HepG2 (cell line): Measurements from ENCODE around the gene GABBR2. TPM values are rescaled to one million over a fixed set of nuclear protein-coding genes. Genes with fewer than 3 reads are reported as not detected.
A peak's percentile ranks its signal among the peaks of the same experiment; 100 is the strongest.

Source experiments
- AHDC1 ChIP-seq: sonication (generic); formaldehyde crosslinking; IDR thresholded peaks from 2 replicates; pipeline ENCODE4 v1.5.1; 2020; ENCODE audit warnings: mild to moderate bottlenecking, missing genetic modification reagents, borderline replicate concordance
- AKAP8 ChIP-seq: sonication (generic); formaldehyde crosslinking; IDR thresholded peaks from 2 replicates; pipeline ENCODE4 v1.5.1; 2020; ENCODE audit warnings: mild to moderate bottlenecking, missing genetic modification reagents
- GPN1 ChIP-seq: sonication (generic); formaldehyde crosslinking; IDR thresholded peaks from 2 replicates; pipeline ENCODE4 v1.5.1; 2020; ENCODE audit warnings: missing genetic modification reagents, borderline replicate concordance
- HCFC1 ChIP-seq: fragments of 150-350 bp; IDR thresholded peaks from 2 replicates; pipeline ENCODE4 v1.6.1; 2014; ENCODE audit warnings: low read depth, low read length
- JARID2 ChIP-seq: sonication (generic); formaldehyde crosslinking; IDR thresholded peaks from 2 replicates; pipeline ENCODE4 v1.8.1; 2023; ENCODE audit warnings: missing genetic modification reagents, inconsistent platforms; ENCODE audit not compliant: insufficient replicate concordance
- NRL ChIP-seq: sonication (generic); formaldehyde crosslinking; IDR thresholded peaks from 2 replicates; pipeline ENCODE4 v1.5.0; 2020; ENCODE audit warnings: missing genetic modification reagents, mild to moderate bottlenecking, moderate library complexity, borderline replicate concordance
- TFAP4 ChIP-seq: sonication (generic); IDR thresholded peaks from 2 replicates; pipeline ENCODE4 v1.6.1; 2016; ENCODE audit warnings: low read depth, borderline replicate concordance
- ZBTB43 ChIP-seq: sonication (generic); formaldehyde crosslinking; conservative IDR thresholded peaks from 2 replicates; pipeline ENCODE4 v1.4.0; 2020; ENCODE audit warnings: missing genetic modification reagents
- ZKSCAN5 ChIP-seq: sonication (generic); formaldehyde crosslinking; IDR thresholded peaks from 2 replicates; pipeline ENCODE4 v1.5.1; 2020; ENCODE audit warnings: mild to moderate bottlenecking, missing genetic modification reagents
- ZNF230 ChIP-seq: sonication (generic); formaldehyde crosslinking; IDR thresholded peaks from 2 replicates; pipeline ENCODE4 v1.4.0; 2020; ENCODE audit warnings: mild to moderate bottlenecking, missing genetic modification reagents
- ZNF441 ChIP-seq: sonication (generic); formaldehyde crosslinking; IDR thresholded peaks from 2 replicates; pipeline ENCODE4 v1.7.0; 2021; ENCODE audit warnings: missing genetic modification reagents, borderline replicate concordance
- ZNF816 ChIP-seq: sonication (generic); formaldehyde crosslinking; IDR thresholded peaks from 2 replicates; pipeline ENCODE4 v1.8.0; 2022; ENCODE audit warnings: missing genetic modification reagents, mild to moderate bottlenecking, borderline replicate concordance
- polyA plus RNA-seq, 8 experiments: library from polyadenylated mRNA; depleted of rRNA in 3 of 8; stranded (reverse) in 7 of 8; unstranded in 1 of 8; fragments of >200 nt; fragmentation: Illumina TruSeq in 4 of 8; extraction: Trizol in 4 of 8; gene quantifications; 2 replicates each; pipeline versions ENCODE4 v1.2.1 to v1.2.3, GENCODE V29; 2011 to 2016; ENCODE audit warnings: low read depth in 4 of 8, missing spikeins in 1 of 8, mixed read lengths in 1 of 8; ENCODE audit not compliant: insufficient read depth in 1 of 8
- total RNA-seq, 5 experiments: library from RNA; depleted of rRNA; stranded (reverse); fragments of >200 nt; fragmentation: Illumina TruSeq; extraction: Trizol; gene quantifications; 2 replicates each; pipeline ENCODE4 v1.2.3, GENCODE V29; 2016; ENCODE audit warnings: low read depth in 1 of 5
- TF ChIP-seq, protein P1 (sequence below): sonication (generic); formaldehyde crosslinking; IDR thresholded peaks from 2 replicates; pipeline ENCODE4 v1.8.0; 2022; ENCODE audit warnings: missing genetic modification reagents, mild to moderate bottlenecking, moderate library complexity, borderline replicate concordance
- TF ChIP-seq, protein P2 (sequence below): sonication (generic); formaldehyde crosslinking; IDR thresholded peaks from 2 replicates; pipeline ENCODE4 v1.4.0; 2020; ENCODE audit warnings: missing genetic modification reagents, borderline replicate concordance

Gene GABBR2
- total and polyA plus RNA-seq, 2 of the 13 experiments (the other 11 are each of a cell fraction or from before 2014, with no cell fraction given) = 0.02 TPM; not detected in 1

DNA sequence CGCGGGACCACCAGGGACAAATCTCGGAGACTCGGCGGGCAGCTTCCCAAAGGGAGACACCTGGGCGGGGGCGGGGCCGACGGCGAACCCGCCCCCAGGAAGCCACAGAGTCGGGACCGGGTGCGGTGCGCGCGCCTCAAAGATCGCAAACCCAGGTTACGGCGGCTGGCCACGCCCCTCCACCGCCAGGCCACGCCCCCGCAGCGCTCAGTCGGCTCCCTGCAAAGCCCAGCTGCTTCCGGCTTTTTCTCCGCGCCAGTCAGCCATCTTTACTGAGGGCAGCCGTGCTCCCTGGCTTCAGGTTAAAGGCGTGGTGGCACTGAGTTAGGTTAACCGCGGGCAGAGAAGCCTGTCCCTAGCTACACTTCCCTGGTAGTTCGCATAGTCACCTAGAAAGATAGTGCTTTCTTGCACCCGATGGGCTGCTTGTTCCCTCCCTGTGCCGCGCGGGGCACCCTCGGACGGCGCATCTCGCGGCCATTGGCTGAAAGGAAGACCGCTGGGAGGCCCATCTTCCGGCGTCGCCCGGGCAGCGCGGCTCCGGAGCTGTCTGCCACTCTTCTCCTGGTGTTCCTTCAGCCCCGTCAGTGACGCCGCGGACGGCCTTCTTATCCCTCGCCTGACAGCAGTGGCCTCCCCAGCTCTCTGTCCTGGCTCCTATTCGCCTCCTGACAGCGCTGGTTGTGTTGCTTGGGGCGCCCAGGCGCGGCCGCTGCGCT lies 453.0 kb downstream of the GABBR2 start, which contains the start of gene TBC1D2 (continued):
- TF ChIP-seq, protein P1, sequence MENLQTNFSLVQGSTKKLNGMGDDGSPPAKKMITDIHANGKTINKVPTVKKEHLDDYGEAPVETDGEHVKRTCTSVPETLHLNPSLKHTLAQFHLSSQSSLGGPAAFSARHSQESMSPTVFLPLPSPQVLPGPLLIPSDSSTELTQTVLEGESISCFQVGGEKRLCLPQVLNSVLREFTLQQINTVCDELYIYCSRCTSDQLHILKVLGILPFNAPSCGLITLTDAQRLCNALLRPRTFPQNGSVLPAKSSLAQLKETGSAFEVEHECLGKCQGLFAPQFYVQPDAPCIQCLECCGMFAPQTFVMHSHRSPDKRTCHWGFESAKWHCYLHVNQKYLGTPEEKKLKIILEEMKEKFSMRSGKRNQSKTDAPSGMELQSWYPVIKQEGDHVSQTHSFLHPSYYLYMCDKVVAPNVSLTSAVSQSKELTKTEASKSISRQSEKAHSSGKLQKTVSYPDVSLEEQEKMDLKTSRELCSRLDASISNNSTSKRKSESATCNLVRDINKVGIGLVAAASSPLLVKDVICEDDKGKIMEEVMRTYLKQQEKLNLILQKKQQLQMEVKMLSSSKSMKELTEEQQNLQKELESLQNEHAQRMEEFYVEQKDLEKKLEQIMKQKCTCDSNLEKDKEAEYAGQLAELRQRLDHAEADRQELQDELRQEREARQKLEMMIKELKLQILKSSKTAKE (CRISPR knock-in tag) = no peak
- TF ChIP-seq ZNF230 (0 out of 2 replicates have a peak, but pooled peaks have one; percentile 57), TFAP4 (peak; percentile 95), GPN1 (CRISPR knock-in tag) (no peak), AKAP8 (CRISPR knock-in tag) (no peak), AHDC1 (CRISPR knock-in tag) (peak; percentile 55; the same call in 1 of the 2 replicates), ZNF816 (CRISPR knock-in tag) (peak; percentile 79; the same call in 1 of the 2 replicates), ZNF441 (CRISPR knock-in tag) (no peak), ZBTB43 (CRISPR knock-in tag) (no peak; the same call in 1 of the 2 replicates), HCFC1 (peak; percentile 59), NRL (CRISPR knock-in tag) (no peak), ZKSCAN5 (no peak), JARID2 (CRISPR knock-in tag) (no peak)
- TF ChIP-seq, protein P2, sequence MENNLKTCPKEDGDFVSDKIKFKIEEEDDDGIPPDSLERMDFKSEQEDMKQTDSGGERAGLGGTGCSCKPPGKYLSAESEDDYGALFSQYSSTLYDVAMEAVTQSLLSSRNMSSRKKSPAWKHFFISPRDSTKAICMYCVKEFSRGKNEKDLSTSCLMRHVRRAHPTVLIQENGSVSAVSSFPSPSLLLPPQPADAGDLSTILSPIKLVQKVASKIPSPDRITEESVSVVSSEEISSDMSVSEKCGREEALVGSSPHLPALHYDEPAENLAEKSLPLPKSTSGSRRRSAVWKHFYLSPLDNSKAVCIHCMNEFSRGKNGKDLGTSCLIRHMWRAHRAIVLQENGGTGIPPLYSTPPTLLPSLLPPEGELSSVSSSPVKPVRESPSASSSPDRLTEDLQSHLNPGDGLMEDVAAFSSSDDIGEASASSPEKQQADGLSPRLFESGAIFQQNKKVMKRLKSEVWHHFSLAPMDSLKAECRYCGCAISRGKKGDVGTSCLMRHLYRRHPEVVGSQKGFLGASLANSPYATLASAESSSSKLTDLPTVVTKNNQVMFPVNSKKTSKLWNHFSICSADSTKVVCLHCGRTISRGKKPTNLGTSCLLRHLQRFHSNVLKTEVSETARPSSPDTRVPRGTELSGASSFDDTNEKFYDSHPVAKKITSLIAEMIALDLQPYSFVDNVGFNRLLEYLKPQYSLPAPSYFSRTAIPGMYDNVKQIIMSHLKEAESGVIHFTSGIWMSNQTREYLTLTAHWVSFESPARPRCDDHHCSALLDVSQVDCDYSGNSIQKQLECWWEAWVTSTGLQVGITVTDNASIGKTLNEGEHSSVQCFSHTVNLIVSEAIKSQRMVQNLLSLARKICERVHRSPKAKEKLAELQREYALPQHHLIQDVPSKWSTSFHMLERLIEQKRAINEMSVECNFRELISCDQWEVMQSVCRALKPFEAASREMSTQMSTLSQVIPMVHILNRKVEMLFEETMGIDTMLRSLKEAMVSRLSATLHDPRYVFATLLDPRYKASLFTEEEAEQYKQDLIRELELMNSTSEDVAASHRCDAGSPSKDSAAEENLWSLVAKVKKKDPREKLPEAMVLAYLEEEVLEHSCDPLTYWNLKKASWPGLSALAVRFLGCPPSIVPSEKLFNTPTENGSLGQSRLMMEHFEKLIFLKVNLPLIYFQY (CRISPR knock-in tag) = no peak
